Skeletal muscle tissue (tissue), 4 donors: ENCODE results near the gene PLXNA1. TPM values are rescaled to one million over a fixed set of nuclear protein-coding genes. Genes with fewer than 3 reads are reported as not detected.

ENCODE experiments used
- H3K27ac ChIP-seq: one replicate; pipeline ENCODE4 v1.7.0; 2013; ENCODE audit warnings: mild to moderate bottlenecking, low read depth, low read length, inconsistent platforms
- H3K27me3 ChIP-seq, 3 donors: one replicate each; pipeline ENCODE4 v1.7.0; 2013; ENCODE audit warnings: low read length in 3 of 3; ENCODE audit not compliant: control insufficient read depth in 3 of 3, insufficient read depth in 3 of 3
- H3K36me3 ChIP-seq, 3 donors: one replicate each; pipeline ENCODE4 v1.7.0; 2013; ENCODE audit warnings: low read length in 3 of 3; ENCODE audit not compliant: control insufficient read depth in 3 of 3, insufficient read depth in 3 of 3
- H3K4me1 ChIP-seq, 3 donors: one replicate each; pipeline ENCODE4 v1.7.0; 2013; ENCODE audit warnings: low read length in 3 of 3, mild to moderate bottlenecking in 3 of 3; ENCODE audit not compliant: control insufficient read depth in 3 of 3, insufficient read depth in 3 of 3
- H3K4me3 ChIP-seq, 3 donors: one replicate each; pipeline ENCODE4 v1.7.0; 2013; ENCODE audit warnings: low read length in 3 of 3
- H3K9ac ChIP-seq, 3 donors: one replicate each; pipeline ENCODE4 v1.7.0; 2013; ENCODE audit warnings: low read length in 3 of 3, mild to moderate bottlenecking in 3 of 3, moderate library complexity in 2 of 3, low read depth in 1 of 3
- H3K9me3 ChIP-seq, 3 donors: one replicate each; pipeline ENCODE4 v1.7.0; 2013; ENCODE audit warnings: low read length in 3 of 3; ENCODE audit not compliant: control insufficient read depth in 3 of 3
- total RNA-seq: library from RNA; depleted of rRNA; stranded (reverse); fragments of >200 nt; gene quantifications from one replicate; pipeline ENCODE4 v1.2.3, GENCODE V29; 2014
- donor health status: Osteomylitis.

Gene PLXNA1
- total RNA-seq = 17.7 TPM

DNA sequence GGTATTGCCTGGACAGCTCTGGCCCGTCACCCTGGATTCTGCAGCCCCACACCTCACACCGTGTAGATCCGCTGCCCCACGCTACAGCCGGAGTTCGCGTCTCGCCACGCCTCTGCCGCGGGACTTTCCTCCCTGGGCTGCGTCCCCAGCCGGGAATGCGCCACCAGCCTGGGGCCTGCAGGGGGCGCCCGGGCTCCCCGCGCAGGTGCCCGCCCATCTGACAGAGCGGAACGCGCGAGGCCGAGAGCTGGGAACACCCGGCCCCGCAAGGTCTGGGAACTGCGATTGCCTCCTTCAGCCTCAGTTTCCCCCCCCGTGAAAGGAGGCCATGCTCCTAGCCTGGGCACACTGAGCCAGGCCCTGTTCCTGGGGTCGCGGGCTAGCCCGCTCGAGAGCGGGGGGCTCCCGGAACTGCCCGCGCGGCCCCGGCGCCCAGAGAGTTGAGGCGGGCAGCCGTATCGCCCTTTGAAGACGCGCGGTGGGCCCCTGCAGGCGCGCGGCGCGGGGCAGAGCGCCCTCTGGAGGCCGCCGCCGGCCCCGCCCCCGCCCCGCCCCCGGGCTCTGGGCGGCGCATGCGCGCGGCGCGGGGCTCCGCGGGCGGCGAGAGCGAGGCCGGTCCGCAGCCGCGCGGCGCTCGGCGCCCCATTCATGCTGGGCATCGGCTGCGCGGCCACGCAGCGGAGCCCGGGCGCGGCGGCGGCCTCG lies at the start of gene PLXNA1:
Gene PLXNA1 (plus strand): TSS at position 645 of the 705 bp plus-strand sequence. CDS start 5,479 bp downstream, outside the sequence.
- Histone ChIP-seq H3K27me3 (peaks cover 0 to 3% (median 0%) of the 10 kb centered on the region in 3 donors), H3K27ac (no peak within 1 kb of the TSS), H3K9ac (peak within 1 kb of the TSS; percentile 61 to 82 (median 64))

DNA sequence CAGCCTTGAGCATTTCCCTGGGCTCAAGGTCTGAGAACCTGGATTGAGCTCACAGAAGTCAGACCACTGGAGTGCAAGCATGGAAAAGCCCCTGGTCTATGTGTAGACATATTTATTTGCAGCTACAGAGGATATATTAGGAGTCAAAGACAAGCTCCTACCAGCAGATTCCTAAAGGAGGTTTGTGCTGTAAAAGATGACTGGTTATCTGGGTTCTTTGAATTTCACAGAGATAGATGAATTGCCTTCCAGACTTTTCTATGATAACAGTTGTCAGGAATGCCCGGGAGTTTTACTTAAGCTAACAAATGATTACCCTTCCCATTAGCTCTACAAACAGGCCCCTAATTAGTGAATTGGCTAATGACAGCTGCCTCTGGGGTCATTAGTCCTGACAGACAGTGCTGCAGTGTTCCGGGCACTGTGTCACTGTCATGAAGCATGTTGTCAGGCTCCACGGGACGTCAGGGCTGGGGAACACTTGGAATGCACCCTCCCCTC lies 48.8 kb upstream of the PLXNA1 start:
- Histone ChIP-seq H3K9me3 (no peaks in the 10 kb centered on the region), H3K4me1 (peaks cover 11 to 23% (median 20%) of the 10 kb centered on the region in 3 donors), H3K4me3 (no peak overlapping the region), H3K27ac (no peak overlapping the region), H3K27me3 (no peaks in the 10 kb centered on the region), H3K9ac (no peak overlapping the region), H3K36me3 (no peaks in the 10 kb centered on the region)

More for the DNA sequence above, at the start of gene PLXNA1:
- Histone ChIP-seq H3K4me3 (peak within 1 kb of the TSS; percentile 38 to 68 (median 63)), H3K9me3 (no peaks in the 10 kb centered on the region), H3K4me1 (peaks cover 27 to 33% (median 29%) of the 10 kb centered on the region in 3 donors), H3K36me3 (no peaks in the 10 kb centered on the region)

DNA sequence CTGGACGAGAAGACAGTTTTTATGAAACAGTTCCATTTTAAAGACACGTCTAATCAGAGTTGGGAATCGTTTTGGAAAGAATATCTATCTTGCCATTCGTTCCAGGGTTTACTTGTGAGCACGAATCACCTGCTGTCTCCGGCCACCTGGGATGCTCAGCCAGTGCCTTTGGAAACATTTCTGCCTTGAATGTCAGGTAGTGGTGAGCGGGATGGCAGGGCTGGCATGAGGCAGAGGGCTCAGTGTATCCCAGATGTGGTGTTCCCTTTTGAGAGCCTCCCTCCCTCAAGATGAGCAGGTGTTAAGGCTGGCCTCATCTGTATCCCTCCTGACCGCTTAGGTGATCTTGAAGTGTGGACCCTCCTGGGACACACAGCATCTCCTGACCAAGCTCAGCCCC lies 47.9 kb upstream of the PLXNA1 start:
- H3K36me3 ChIP-seq = no peaks in the 10 kb centered on the region
- H3K4me3 ChIP-seq = no peak overlapping the region
- H3K9ac ChIP-seq = no peak overlapping the region
- peaks cover 11 to 23% (median 20%) of the 10 kb centered on the region in 3 donors for H3K4me1 ChIP-seq
- H3K27ac ChIP-seq = no peak overlapping the region
- H3K9me3 ChIP-seq = no peaks in the 10 kb centered on the region
- no peaks in the 10 kb centered on the region for H3K27me3 ChIP-seq

DNA sequence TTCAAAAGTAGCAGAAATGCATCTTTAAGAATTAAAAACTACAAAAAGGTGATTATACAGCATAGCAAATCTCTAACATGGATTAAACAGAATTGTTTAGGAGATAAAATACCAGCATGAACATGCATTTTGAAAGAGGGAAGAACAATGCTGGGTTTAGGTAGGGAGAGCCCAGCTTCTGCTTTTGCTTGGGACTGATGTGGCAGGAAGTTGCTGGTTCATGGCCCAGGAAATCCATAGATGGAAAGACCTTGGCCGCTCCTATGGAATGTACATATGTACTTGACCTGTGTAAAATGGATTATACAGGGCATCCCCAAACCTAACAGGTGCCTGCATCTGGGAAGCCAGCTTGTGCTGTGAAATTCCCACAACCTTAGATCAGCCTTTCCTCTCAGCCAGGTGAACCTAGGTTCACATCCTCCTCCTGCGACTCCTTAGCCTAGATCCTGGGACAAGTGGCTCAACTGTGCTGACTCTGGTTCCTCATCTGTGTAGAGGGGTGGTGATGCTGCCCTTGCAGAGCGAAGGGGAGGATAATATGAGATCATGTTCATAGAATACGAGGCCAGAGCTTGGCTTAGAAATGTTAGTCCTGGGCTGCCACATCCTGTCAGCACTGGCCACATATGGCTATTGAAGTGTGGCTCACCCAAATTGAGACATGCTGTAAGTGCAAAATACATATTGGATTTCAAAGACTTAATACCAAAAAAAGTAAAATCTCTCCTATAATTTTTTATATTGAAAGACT lies 47.0 kb upstream of the PLXNA1 start:
- no peaks in the 10 kb centered on the region for H3K27me3 ChIP-seq
- no peak overlapping the region for H3K27ac ChIP-seq
- H3K9me3 ChIP-seq = no peaks in the 10 kb centered on the region
- no peak overlapping the region for H3K4me3 ChIP-seq
- H3K36me3 ChIP-seq = no peaks in the 10 kb centered on the region
- no peak overlapping the region for H3K9ac ChIP-seq
- peaks cover 11 to 23% (median 20%) of the 10 kb centered on the region in 3 donors for H3K4me1 ChIP-seq

DNA sequence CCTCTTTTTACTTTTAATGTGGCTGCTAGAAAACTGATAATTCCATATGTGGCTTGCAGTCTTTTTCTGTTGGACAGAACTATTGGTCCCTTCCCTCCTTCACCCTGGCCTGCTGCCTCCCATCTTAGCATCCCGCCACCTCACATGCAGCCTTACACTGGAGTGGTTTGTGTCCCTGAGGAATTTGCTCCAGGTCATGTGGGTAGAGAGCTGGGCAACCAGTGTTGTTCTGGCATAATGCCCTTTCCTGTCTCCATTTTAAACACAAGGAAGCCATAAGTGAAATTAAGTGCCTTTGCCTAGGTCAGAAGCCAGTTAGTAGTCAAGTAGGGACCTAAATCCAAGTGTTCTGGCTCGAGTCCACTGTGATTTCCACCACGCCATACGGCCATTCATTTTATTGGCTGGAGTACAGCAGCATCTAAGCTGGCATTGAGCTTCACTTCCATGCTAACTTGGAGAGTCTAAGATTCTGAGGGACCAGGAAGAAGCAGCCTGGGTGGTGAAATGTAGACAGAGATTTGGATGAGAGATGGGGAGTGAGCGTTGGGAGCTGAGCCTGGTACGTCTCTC lies 46.0 kb upstream of the PLXNA1 start:
- Histone ChIP-seq H3K27ac (no peak overlapping the region), H3K9ac (no peak overlapping the region), H3K36me3 (no peaks in the 10 kb centered on the region), H3K4me1 (peaks cover 11 to 23% (median 17%) of the 10 kb centered on the region in 3 donors), H3K27me3 (no peaks in the 10 kb centered on the region), H3K9me3 (no peaks in the 10 kb centered on the region), H3K4me3 (no peak overlapping the region)

DNA sequence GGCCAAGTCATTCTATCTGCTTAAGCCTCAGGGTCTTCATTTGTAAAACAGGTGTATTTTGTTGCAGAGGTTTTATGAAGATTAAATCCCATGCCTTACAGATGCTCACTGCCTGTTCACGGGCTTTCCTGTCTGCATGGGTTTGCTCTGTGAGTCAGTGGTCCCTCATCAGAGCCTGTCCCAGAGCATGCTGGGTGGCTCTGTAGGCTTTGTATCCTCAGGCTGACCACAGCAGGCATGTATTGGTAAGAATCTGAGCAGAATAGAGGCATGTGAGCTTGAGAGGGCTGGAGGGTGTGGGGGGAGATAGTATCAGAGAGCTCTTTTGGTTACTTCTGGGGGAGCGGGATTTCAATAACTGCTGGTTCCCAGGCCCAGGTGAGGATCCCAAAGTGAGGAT lies 45.4 kb upstream of the PLXNA1 start:
- no peaks in the 10 kb centered on the region for H3K9me3 ChIP-seq
- no peak overlapping the region for H3K27ac ChIP-seq
- H3K9ac ChIP-seq = no peak overlapping the region
- H3K36me3 ChIP-seq = no peaks in the 10 kb centered on the region
- no peak overlapping the region for H3K4me3 ChIP-seq
- H3K27me3 ChIP-seq = no peaks in the 10 kb centered on the region
- peaks cover 6 to 18% (median 11%) of the 10 kb centered on the region in 3 donors for H3K4me1 ChIP-seq

DNA sequence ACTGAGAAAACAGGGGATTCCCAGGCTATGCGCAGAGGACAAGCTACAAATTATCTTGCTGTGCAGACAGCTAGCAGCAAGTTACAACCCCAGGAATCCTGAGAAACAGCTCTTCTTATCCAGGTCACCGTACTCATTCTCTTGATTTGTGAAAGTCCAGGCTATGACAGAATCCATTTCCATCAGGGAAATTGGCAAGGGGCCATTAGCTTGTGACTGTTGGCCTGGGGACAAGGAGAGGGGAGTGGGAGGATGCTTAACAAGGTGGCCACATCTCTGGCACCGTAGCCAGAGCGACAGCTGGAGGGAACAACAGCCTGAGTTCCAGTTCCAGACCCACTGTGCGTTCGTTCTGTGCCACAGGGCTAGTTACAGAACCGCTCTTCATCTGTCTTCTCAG lies 44.9 kb upstream of the PLXNA1 start:
- no peak overlapping the region for H3K4me3 ChIP-seq
- no peak overlapping the region for H3K27ac ChIP-seq
- no peaks in the 10 kb centered on the region for H3K27me3 ChIP-seq
- no peaks in the 10 kb centered on the region for H3K36me3 ChIP-seq
- no peak overlapping the region for H3K9ac ChIP-seq
- H3K9me3 ChIP-seq = no peaks in the 10 kb centered on the region
- H3K4me1 ChIP-seq = peaks cover 4 to 13% (median 8%) of the 10 kb centered on the region in 3 donors

DNA sequence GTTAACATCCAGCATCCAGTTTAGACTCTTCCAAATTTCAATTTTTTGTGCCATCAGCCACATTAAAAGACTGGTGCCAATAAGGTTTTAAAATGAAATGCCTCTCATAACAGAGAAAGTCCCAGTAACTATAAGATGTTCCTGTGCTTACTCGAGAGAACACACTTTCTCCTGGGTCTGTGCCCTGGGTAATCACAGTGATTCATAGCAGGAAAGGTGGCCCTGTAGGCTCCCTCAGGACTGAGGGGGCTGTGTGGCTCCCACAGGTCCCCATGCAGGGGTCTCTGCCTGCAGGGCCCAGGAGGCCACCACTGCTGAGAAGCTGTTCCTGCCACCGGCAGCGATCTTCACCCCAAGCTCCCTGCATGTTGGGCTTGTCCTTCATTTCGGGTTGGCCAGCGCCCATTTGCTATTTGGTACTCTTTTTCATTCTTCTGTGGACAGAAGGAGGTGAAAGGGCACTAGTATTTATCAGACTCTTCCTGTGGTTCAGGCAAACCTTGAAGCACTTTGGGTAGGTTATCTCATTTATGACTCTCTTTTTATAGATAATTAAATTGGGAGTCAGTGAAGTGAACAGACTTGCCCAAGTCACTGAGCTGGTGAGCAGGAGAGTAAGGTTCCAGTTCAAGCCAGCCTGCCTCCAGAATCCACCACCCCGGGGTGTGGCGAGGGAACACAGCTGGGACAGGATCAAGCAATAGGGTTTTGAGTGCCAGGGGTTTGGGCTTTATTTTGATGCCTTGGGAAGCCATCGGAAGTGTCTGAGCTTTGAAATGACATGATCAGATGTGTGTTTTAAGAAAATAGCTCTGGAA lies 44.2 kb upstream of the PLXNA1 start:
- Histone ChIP-seq H3K4me1 (peaks cover 4 to 11% (median 8%) of the 10 kb centered on the region in 3 donors), H3K36me3 (no peaks in the 10 kb centered on the region), H3K4me3 (no peak overlapping the region), H3K27ac (no peak overlapping the region), H3K9ac (no peak overlapping the region), H3K9me3 (no peaks in the 10 kb centered on the region), H3K27me3 (no peaks in the 10 kb centered on the region)

DNA sequence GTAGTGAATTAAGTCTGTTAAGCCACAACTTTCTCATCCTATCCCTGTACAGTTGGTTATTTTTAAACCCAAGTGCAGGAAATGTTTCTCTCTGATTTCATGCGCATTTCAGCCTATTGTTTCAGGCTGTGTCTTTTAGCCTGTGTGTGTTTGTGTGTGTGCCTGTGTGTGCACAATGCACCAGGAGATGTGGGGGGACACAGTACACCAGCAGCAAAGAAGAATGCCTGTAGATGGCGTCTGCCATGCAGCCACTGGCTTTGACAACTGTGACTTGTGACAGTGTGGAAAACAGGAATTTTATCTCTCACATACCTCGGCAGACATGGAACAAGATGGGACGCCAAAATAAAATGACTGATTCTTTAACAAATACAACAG lies 43.6 kb upstream of the PLXNA1 start:
- Histone ChIP-seq H3K4me1 (peaks cover 4 to 11% (median 8%) of the 10 kb centered on the region in 3 donors), H3K9me3 (no peaks in the 10 kb centered on the region), H3K9ac (no peak overlapping the region), H3K36me3 (no peaks in the 10 kb centered on the region), H3K27me3 (no peaks in the 10 kb centered on the region), H3K4me3 (no peak overlapping the region), H3K27ac (no peak overlapping the region)
